H1 (cell line): ENCODE measurements around the gene GJD4. TPM values are rescaled to one million over a fixed set of nuclear protein-coding genes. Genes with fewer than 3 reads are reported as not detected.

ENCODE experiments used
- KDM1A ChIP-seq: fragments of 200-600, 300-600 bp; sonication (generic); IDR thresholded peaks from 2 replicates; pipeline ENCODE4 v1.7.1; 2016; ENCODE audit warnings: mild to moderate bottlenecking, low read length, borderline replicate concordance
- KDM4A ChIP-seq: IDR thresholded peaks from one replicate; pipeline ENCODE4 v1.7.1; 2012; ENCODE audit warnings: low read depth, mild to moderate bottlenecking, moderate library complexity, low read length, inconsistent platforms; ENCODE audit not compliant: severe bottlenecking
- RXRA ChIP-seq: IDR thresholded peaks from 2 replicates; pipeline ENCODE4 v1.6.1; 2011; ENCODE audit warnings: low read depth, mild to moderate bottlenecking, low read length, moderate library complexity; ENCODE audit not compliant: insufficient read depth
- SP4 ChIP-seq: IDR thresholded peaks from 2 replicates; pipeline ENCODE4 v1.6.1; 2012; ENCODE audit warnings: low read length, inconsistent platforms
- TBP ChIP-seq: IDR thresholded peaks from 2 replicates; pipeline ENCODE4 v1.6.1; 2011; ENCODE audit warnings: low read depth, low read length, improper control_type of control experiment
- TCF12 ChIP-seq: IDR thresholded peaks from 2 replicates; pipeline ENCODE4 v1.6.1; 2011; ENCODE audit warnings: low read depth, mild to moderate bottlenecking, low read length
- polyA plus RNA-seq, 7 experiments: library from polyadenylated mRNA; depleted of rRNA in 3 of 7; stranded (reverse) in 5 of 7; unstranded in 2 of 7; fragments of >200 nt in 5 of 7; fragments of 200-250 nt in 2 of 7; gene quantifications; 1 replicate in 5 of 7; 2 replicates in 1 of 7; 4 replicates in 1 of 7; pipeline versions ENCODE4 v1.2.1 to v1.2.3, GENCODE V29; 2011 to 2013; ENCODE audit warnings: missing spikeins in 2 of 7, mixed read lengths in 2 of 7
- total RNA-seq: library from RNA; stranded (reverse); fragmentation: NEBNext Ultra II Directional; extraction: Animal tissue kit (Norgen Biotek cat#: 25700); gene quantifications from 2 replicates; pipeline ENCODE4 v1.2.1, GENCODE V29; 2021

Gene GJD4
- total and polyA plus RNA-seq, 2 of the 8 experiments (the other 6 are each of a cell fraction or from before 2014, with no cell fraction given): not detected

GRCh38 chr10:35570397-35570796 lies 34.7 kb upstream of the GJD4 start (continued):
- no peak for TF ChIP-seq KDM1A
- no peak for TF ChIP-seq RXRA
- no peak for TF ChIP-seq TBP
- no peak for TF ChIP-seq SP4
- no peak for TF ChIP-seq KDM4A
- no peak for TF ChIP-seq TCF12
